NCI-H510A treated with DMSO at 0.1 percent for 48 hours (cell line): ENCODE data around the gene AGRP.
"Not testable (repeated sequence)": the region's sequence is repeated elsewhere in the genome, so short reads cannot be mapped to it uniquely, and the experiment has no call there.

Source experiments
- DNase-seq: peaks from one replicate; lab custom pipeline; 2025; lab: John Stamatoyannopoulos, UW

The AGRP gene

GRCh38 chr16:67504031-67505021 is 21.0 kb upstream of the AGRP start:
- no peak for DNase-seq

GRCh38 chr16:67499106-67499505 is 15.8 kb upstream of the AGRP start:
- DNase-seq = no peak

GRCh38 chr16:67490335-67491096 is 7.2 kb upstream of the AGRP start:
- no peak for DNase-seq

GRCh38 chr16:67489401-67490083 is 6.2 kb upstream of the AGRP start:
- no peak for DNase-seq

- not testable (repeated sequence) for DNase-seq
These were observed 4.2 kb upstream of the AGRP start for GRCh38 chr16:67487561-67487960.

GRCh38 chr16:67486805-67487204 is 3.5 kb upstream of the AGRP start:
- no peak for DNase-seq

DNA sequence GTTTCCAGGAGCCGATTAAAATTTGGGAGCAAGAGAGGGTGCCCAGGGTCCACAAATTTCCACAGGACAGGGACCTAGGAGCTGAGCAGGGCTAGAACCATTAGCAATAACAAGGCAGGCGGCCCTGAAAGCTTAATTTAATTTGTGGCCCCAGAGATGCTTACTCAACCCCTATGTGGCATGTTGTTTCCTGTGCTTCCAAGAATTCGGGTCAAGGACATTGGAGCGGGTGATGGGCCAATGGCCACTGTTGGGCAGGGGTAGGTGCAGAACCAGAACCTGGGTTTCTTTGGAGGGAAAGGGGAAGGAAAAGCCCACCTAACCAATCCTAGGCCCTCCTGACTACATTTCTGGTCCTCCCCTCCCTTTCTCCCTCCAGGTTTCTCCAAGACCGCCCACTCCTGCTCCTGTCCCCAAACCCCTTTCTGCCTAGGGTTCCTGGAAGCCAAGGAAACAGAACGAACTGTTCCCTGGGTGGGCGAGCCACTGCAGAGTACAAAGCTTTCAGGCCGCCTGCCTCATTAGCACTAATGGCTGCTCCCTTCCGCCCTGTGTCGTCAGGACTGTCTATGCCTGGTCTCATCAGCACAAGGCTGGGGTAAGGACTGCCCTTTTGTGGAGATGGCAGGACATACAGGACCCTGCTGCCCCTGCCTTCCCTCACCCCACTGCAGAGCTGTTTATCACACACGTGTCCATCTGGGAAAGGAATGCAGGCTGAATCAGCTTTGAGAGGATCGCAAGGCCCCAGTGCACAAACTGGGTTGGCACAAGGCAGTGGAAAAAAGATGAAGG is 581 bp upstream of the AGRP start:
- no peak for DNase-seq

GRCh38 chr16:67482233-67482924 is 968 bp downstream of the AGRP start:
- DNase-seq = no peak

DNA sequence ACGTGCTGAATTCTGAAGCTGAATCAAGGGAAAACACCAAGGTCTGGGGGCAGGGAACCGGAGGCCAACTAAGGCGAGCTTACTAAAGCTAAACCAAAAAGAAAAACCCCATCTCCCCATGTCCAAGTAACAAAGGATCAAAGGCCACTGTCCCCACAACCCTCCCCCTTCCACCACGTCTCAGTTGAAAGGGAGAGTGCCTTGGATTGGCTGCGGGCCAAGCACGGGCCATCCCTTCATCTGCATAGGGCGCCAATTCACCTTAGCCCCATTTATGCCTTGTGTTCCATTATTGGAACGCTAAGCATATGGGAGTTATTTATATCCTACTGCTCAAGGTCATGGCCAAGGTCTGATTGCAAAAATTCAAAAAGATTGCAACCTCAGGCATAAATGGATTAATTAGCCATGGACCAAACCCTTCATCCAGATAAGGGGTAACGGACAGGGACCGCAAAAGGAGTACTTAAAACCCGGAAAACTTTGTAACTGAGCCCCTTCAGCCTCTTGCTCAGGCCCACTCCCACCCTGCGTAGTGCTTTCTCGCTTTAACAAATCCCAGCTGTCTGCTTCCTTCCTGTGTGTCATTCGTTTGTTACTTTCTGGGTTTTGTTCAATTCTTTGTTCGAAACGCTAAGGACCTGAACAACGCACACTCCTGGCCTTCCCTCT is 1.6 kb downstream of the AGRP start:
- peak; percentile 38 for DNase-seq

DNA sequence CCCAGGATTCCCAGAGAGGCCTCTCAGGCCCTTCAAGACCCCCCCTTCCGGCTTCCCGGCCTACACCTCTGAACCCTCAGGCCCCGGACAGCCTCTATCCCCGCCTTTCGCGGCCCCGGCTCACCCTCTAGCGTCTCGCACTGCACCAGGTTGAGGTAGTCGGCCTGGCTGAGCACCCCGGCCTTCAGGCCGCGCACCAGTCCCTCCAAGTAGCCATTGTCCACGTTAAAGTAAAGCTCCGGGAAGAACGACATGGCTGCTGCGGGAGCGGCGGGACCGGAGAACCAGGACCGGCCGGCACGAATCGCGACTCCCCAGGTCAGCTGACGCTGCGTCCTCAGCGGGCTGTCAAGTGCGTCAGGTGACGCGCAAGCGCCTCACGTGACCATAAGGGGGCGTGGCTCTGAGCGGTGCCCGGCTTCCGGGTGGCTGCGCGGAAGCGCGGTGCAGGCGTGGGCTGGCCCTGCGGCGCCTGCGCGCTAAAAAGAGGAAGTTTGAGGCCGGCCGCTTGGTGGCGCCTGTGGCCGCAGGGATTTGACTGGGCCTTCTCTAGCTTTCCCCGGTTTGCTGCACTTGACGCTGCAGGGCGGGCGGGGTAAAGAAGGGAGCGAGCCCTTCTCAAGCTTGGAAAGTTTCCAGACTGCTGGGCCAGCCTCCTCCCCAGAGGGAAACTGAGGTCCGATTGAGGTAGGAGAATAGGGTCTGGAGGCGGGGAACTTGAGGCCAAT is 2.4 kb downstream of the AGRP start, which contains the start of gene ATP6V0D1:
Gene ATP6V0D1, minus strand, starts transcription at position 325 of the 728 bp plus-strand sequence. Its CDS starts 71 bp downstream, at position 254.
- peak; percentile 91 for DNase-seq

- DNase-seq = no peak
These were observed 5.3 kb downstream of the AGRP start for GRCh38 chr16:67477960-67478554.

DNA sequence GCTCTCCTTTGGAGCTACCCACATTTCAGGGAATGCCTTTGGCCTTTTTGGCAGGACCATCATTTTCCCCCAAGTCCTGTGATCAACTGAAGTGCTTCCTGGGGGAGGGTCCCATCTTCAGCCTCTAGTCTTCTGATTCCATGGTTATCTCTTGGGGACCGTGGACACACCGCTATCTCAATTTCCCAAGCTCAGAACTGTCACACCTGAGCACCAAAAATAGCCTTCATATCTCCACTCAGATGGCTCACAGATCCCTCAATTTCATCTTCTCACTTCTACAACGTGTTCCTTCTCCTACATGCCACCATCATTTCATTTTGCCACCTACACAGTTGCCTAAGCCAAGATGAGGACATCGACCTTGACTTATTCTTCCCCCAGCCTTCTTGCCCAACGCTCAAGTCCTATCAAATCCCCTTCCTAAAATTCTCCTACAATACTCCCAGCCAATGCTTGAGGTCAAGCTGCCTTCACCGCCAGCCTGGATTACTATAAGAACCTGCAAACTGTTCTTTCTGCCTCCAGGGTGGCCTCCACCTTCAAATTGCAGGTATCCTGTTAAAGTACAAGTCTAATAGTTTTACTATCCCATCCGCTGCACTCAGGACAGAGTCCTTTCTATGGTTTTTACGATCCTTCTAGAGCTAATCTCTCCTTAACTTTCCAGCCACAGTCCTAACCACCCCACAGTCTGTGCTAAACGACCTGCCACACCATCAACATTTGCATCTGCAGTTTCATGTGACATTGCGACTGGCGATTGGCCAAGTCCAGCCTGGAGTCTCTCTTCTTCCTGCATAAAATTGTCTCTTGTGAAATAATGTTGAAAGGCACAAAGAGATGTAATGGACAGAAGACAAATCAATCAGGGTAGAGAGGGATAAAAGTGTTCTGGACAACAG is 8.5 kb downstream of the AGRP start:
- peak; percentile 42 for DNase-seq

DNA sequence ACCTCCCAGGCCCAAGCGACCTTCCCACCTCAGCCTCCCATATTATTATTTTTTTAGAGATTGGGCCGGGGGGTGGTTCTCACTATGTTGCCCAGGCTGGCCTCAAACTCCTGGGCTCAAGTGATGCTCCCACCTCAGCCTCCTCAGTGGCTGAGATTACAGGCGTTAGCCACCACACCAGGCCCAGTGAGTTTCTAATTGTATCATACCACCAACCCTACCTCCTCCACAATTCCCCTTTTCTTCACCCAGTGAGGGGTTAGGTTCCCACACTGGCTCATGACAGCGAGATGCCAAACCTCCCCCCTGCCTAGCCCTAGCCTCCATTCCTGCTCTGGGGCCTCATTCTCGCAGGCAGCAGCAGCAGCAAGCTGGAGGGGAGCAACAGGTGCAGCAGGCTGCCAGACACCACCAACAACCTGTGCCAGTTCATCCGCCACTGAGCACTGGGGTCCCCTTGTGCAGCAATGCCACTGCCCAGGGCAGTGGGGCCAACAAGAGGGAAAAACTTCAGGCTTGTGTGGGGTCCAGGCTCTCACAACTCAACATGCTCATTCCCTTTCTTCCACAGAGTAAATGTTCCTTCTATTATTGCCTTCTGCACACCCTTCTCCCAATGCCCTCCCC is 11.5 kb downstream of the AGRP start:
- DNase-seq = no peak

DNA sequence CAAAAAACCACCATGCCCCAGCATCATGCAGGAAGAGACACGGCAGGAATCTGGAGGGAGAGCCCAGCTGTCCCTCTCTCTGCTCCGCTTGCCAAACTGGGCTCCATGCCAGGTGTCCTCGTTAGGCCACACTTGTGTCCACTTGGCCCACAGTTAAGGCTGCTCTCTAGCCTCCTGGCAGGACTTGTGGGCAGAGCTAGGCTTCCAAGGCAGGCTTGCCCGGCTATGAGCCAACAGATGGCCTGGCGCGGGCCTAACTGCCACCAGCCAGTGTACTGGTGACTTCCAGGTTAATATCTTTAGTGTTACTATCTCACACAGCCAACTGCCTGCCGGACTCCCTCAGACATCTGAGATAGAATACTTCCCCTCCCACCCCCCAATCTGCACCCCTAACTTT is 13.0 kb downstream of the AGRP start:
- peak; percentile 67 for DNase-seq

- DNase-seq = no peak
These were observed 14.6 kb downstream of the AGRP start for GRCh38 chr16:67468731-67469130.

- DNase-seq = no peak
These were observed 16.8 kb downstream of the AGRP start for GRCh38 chr16:67466581-67466980.

GRCh38 chr16:67464565-67464964 is 18.8 kb downstream of the AGRP start:
- DNase-seq = no peak

DNA sequence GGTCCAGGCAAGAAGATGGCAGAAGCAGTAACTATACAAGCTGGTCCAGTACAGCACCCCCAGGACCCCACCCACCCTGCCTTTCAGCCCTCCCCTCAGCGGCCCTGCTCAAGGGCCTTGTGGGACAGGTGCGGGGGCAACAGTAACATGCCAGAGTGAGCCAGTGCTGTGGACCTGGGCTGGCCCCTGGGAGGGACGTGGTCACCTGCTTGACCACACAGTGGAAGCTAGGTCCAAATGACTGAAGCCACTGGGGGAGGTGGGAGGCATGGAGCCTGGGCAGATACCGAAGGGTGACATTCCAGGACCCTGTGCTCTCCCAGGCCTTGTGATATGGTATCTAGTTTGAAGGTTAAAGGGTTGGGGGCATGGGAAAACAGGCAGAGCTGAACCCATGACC is 19.7 kb downstream of the AGRP start:
- DNase-seq = no peak
